ENCODE measurements around the gene GFPT1.

DNA sequence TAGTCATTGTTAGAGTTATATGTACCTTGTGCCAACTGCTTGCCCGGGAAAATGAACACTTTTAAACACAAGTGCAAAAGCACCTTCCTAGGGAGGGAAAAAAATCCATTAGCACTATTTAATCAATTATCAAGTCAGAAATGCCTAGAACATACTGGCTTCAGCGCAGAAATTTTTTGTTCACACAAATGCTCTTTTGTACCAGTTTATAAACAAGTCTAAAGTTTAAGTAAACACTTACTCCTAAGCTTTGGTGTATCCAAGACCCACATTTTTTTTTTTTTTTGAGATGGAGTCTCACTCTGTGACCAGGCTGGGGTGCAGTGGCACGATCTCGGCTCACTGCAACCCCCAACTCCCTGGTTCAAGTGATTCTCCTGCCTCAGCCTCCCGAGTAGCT is 30.6 kb downstream of the GFPT1 start:
- TF ChIP-seq, protein P1, sequence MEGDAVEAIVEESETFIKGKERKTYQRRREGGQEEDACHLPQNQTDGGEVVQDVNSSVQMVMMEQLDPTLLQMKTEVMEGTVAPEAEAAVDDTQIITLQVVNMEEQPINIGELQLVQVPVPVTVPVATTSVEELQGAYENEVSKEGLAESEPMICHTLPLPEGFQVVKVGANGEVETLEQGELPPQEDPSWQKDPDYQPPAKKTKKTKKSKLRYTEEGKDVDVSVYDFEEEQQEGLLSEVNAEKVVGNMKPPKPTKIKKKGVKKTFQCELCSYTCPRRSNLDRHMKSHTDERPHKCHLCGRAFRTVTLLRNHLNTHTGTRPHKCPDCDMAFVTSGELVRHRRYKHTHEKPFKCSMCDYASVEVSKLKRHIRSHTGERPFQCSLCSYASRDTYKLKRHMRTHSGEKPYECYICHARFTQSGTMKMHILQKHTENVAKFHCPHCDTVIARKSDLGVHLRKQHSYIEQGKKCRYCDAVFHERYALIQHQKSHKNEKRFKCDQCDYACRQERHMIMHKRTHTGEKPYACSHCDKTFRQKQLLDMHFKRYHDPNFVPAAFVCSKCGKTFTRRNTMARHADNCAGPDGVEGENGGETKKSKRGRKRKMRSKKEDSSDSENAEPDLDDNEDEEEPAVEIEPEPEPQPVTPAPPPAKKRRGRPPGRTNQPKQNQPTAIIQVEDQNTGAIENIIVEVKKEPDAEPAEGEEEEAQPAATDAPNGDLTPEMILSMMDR (IDR thresholded peaks at IDR 0.05; ENCODE audit: poor library complexity) = no peak
- no peak for TF ChIP-seq EZH2phosphoT487 (IDR thresholded peaks at IDR 0.05; ENCODE audit: low read depth, severe bottlenecking, unreplicated experiment)
- no peak for TF ChIP-seq EZH2 (IDR thresholded peaks at IDR 0.05; ENCODE audit: borderline replicate concordance)

Measured in hepatocyte (in vitro differentiated cells).